Fibroblast of pulmonary artery (primary cell): ENCODE data around the gene GATAD2B.

ENCODE experiments used
- DNase-seq: peaks from one replicate; pipeline ENCODE4 v3.0.0-alpha.2; 2010; ENCODE audit warnings: low read depth
- H3K4me3 ChIP-seq: replicated peaks from 2 replicates; pipeline ENCODE4 v1.5.1; 2011; ENCODE audit warnings: low read depth, mild to moderate bottlenecking, control low read depth, low read length, moderate library complexity
- TF ChIP-seq, protein P1 (sequence below): IDR thresholded peaks from 2 replicates; pipeline ENCODE4 v1.5.1; 2011; ENCODE audit warnings: mild to moderate bottlenecking, control low read depth, low read length, inconsistent platforms; ENCODE audit errors: missing control alignments

The GATAD2B gene

DNA sequence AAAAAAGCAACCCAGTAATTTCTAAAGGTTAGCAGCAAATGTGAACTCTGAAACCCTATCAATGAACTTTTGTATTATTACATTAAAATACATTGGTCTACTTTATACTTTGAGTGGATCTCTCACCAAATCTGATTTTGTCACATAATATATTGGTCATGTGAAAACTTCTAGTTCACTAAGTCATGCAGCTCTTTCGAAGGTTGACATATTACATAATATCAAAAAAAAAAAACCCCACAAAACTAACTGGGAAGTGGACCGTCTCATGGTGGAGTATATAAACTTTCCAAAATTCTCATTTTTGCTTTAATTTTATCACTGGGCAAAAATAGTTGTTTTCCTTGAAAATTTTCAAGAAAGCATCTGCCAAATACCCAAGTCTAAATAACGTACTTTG, 50.4 kb downstream of the GATAD2B start:
- TF ChIP-seq, protein P1, sequence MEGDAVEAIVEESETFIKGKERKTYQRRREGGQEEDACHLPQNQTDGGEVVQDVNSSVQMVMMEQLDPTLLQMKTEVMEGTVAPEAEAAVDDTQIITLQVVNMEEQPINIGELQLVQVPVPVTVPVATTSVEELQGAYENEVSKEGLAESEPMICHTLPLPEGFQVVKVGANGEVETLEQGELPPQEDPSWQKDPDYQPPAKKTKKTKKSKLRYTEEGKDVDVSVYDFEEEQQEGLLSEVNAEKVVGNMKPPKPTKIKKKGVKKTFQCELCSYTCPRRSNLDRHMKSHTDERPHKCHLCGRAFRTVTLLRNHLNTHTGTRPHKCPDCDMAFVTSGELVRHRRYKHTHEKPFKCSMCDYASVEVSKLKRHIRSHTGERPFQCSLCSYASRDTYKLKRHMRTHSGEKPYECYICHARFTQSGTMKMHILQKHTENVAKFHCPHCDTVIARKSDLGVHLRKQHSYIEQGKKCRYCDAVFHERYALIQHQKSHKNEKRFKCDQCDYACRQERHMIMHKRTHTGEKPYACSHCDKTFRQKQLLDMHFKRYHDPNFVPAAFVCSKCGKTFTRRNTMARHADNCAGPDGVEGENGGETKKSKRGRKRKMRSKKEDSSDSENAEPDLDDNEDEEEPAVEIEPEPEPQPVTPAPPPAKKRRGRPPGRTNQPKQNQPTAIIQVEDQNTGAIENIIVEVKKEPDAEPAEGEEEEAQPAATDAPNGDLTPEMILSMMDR, result no peak

DNA sequence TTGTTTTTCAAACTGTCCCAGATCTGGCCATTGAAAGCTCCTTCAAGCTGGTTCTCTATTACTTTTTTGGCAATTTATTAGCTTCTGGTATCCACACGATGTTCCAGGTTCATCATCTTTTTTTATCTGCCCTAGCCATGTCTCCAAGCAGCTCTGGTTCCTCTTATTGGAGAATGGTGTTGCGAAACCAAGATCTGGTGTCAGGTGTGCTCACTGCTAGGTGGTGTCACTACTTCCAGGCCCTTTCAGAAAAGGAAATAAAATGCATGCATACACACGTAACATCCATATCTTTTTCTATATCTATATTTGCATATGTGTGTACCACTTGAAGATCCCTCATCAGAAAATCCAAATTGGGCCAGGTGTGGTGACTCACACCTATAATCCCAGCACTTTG, 53.3 kb downstream of the GATAD2B start:
- TF ChIP-seq, protein P1, result no peak
- no peak for DNase-seq
- H3K4me3 ChIP-seq, result no peak overlapping the region

More for the DNA sequence above, 50.4 kb downstream of the GATAD2B start:
- no peak for DNase-seq
- no peak overlapping the region for H3K4me3 ChIP-seq

DNA sequence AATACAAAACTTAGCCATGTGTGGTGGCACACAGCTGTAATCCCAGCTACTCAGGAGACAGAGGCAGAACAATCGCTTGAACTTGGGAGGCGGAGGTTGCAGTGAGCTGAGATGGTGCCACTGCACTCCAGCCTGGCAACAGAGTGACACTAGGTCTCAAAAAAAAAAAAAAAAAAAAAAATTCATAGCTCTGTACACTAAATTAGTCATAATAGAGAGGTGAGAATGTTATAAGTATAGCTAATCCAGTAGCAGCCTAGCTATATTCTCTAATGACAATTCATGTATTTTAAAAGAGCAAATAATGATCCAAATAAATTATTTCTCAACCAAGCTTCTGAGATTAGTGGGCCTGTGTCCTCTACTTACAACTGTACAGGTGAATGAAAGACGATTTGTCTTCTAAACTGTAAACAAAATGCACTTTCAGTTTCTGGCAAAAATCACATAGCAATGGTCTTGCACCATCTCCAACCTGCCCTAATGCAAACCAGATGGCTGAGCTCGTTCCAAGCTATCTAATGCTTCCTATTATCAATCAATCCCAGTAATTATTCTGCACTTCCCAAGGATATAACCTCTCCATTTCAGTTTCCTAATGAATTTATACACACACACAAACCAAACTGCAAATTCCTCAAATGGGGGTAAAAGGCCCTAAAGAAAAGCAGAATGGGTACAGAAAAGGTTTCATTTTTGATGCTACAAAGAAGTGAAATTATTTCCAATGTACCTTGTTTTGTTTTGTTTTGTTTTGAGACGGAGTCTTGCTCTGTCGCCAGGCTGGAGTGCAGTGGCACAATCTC, 56.5 kb downstream of the GATAD2B start:
- TF ChIP-seq, protein P1, result no peak
- no peak overlapping the region for H3K4me3 ChIP-seq
- DNase-seq, result peak; percentile 46

DNA sequence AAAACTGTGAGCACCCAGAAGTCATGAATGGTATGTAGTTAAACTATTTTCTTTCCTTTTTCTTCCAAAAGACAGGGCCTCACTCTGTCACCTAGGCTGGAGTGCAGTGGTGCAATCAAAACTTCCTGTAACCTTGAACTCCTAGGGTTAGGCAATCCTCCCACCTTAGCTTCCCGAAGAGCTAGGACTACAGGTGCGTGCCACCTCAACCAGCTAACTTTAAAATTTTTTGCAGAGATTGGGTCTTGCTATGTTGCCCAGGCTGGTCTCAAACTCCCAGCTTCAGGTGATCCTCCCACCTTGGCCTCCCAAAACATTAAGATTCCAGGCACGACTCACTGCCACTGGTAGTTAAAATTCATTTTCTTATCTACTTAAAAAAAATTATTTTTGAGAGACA, 62.5 kb downstream of the GATAD2B start:
- DNase-seq, result no peak
- TF ChIP-seq, protein P1, result no peak
- H3K4me3 ChIP-seq, result no peak overlapping the region

DNA sequence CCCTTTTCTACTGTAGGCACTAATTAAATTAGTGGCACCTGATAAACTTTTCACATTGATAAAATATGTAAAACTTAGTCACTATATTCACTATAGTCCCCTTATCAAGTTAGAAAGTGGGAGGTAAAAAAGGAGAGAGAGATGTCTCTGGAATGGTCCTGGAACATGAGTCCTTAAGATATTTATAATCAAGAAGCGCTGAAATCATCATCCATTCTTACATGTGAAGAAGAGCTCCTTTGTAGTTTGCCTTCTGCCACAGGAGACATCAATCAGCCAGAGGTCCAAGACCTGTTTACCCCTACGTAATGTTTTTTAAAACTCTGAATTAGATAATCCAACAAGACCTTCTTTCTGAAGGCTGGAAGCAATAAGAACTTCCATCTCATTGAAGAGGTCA, 65.3 kb downstream of the GATAD2B start:
- no peak overlapping the region for H3K4me3 ChIP-seq
- DNase-seq, result no peak
- TF ChIP-seq, protein P1, result no peak

DNA sequence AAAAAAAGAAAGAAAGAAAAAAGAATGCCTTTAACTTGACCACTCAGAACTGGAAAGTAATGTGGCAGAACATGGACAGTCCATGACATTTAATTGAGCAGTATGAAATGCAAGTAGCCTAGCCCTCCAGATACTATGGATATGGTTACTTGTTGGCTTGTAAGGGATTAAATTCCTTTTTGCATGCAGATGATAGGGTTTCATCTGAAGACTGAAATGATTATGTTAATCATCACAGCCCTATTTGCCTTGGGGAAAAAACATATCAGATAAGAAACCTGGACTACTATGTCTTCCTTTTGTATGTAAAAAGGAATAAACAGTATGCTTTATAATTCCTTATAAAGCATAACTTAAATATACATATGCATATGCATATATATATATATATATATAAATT, 66.0 kb downstream of the GATAD2B start:
- TF ChIP-seq, protein P1, result no peak
- no peak for DNase-seq
- no peak overlapping the region for H3K4me3 ChIP-seq

DNA sequence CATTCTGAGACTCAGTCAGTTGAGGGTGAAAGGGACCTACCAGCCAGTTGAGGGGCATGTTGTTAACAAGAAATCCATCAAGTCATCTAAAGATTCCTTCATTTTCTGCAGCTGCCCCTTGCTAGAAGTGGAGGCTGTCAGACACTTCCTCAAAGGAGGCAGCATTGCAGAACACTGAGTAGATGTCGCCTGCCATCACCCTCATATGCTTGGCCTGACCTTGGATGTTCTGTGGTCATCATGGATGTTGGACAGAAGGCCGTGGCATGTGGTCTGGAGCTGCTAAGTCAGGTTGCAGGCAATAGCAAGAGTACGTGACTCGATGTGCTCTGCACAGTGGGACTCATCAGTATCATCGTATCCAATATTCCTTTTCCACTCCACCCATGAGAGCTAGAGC, 70.6 kb downstream of the GATAD2B start:
- TF ChIP-seq, protein P1, result no peak
- no peak for DNase-seq

More for the DNA sequence above, 70.6 kb downstream of the GATAD2B start:
- H3K4me3 ChIP-seq, result no peak overlapping the region
